GM13976 (cell line): Measurements from ENCODE around the gene SLC12A7.
A peak's percentile ranks its signal among the peaks of the same experiment; 100 is the strongest.

Source experiments
- DNase-seq: peaks from one replicate; pipeline ENCODE4 v3.0.0; 2012; ENCODE audit warnings: low spot score
- in situ Hi-C: fragments of 300-500 bp; cut with MboI; formaldehyde crosslinking; loops from one replicate; pipeline ENCODE4 v1.12.0; 2022; ENCODE audit warnings: low sequenced_read_pairs, mixed read lengths, inconsistent platforms; ENCODE audit not compliant: unreplicated experiment
- TF ChIP-seq, protein P1 (sequence below): IDR thresholded peaks from 2 replicates; pipeline ENCODE4 v1.5.1; 2012; ENCODE audit warnings: borderline replicate concordance, mild to moderate bottlenecking; ENCODE audit not compliant: insufficient read depth; ENCODE audit errors: extremely low read depth, missing control alignments, control extremely low read depth

SLC12A7 gene

GRCh38 chr5:1108865-1109174, 3.0 kb downstream of the SLC12A7 start:
- in situ Hi-C loops = no loop called here
- TF ChIP-seq, protein P1, sequence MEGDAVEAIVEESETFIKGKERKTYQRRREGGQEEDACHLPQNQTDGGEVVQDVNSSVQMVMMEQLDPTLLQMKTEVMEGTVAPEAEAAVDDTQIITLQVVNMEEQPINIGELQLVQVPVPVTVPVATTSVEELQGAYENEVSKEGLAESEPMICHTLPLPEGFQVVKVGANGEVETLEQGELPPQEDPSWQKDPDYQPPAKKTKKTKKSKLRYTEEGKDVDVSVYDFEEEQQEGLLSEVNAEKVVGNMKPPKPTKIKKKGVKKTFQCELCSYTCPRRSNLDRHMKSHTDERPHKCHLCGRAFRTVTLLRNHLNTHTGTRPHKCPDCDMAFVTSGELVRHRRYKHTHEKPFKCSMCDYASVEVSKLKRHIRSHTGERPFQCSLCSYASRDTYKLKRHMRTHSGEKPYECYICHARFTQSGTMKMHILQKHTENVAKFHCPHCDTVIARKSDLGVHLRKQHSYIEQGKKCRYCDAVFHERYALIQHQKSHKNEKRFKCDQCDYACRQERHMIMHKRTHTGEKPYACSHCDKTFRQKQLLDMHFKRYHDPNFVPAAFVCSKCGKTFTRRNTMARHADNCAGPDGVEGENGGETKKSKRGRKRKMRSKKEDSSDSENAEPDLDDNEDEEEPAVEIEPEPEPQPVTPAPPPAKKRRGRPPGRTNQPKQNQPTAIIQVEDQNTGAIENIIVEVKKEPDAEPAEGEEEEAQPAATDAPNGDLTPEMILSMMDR = no peak

DNA sequence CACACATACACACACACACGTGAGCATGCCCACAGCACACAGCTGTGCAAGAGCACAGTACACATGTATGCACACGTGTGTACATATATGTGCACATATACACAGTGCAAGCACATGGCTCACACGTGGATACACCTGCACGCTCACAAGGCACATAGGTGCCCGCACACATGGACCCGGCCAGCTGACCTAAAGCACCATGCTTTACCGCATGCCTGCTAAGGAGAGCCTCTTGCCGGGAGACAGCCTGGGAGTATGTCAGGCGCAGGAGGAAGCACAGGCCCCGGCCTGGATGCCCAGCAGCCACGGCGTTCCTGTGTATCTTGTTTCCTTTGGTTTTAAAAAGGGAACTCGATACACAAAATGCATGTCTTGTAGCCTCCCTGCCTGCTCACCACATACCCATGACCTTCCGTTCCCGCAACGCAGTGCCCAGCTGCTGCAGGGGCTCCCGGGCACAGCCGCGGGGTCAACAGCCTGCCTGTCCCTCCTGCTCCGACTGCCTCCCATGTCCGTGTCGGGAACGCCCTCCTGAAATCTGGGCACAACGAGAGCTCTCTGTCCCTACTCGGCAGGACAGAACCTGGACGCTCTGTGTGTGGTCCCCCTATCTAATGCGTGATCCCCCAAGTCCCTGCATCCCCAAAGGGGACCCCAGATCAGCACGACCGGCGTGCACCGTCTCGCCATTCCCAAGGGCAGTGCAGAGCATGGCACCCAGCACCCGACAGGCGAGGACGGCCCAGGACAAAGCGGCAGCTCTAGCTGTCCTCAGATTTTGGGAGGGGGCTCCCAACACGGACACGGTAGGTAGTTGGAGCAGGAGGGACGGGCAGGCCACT, 3.6 kb downstream of the SLC12A7 start:
- in situ Hi-C loops = no loop called here
- TF ChIP-seq, protein P1 = no peak
- no peak for DNase-seq

More at GRCh38 chr5:1108865-1109174, 3.0 kb downstream of the SLC12A7 start:
- no peak for DNase-seq

- TF ChIP-seq, protein P1 = no peak
- in situ Hi-C loops = no loop called here
- DNase-seq = no peak
Observed at GRCh38 chr5:1107167-1108022, 4.5 kb downstream of the SLC12A7 start.

DNA sequence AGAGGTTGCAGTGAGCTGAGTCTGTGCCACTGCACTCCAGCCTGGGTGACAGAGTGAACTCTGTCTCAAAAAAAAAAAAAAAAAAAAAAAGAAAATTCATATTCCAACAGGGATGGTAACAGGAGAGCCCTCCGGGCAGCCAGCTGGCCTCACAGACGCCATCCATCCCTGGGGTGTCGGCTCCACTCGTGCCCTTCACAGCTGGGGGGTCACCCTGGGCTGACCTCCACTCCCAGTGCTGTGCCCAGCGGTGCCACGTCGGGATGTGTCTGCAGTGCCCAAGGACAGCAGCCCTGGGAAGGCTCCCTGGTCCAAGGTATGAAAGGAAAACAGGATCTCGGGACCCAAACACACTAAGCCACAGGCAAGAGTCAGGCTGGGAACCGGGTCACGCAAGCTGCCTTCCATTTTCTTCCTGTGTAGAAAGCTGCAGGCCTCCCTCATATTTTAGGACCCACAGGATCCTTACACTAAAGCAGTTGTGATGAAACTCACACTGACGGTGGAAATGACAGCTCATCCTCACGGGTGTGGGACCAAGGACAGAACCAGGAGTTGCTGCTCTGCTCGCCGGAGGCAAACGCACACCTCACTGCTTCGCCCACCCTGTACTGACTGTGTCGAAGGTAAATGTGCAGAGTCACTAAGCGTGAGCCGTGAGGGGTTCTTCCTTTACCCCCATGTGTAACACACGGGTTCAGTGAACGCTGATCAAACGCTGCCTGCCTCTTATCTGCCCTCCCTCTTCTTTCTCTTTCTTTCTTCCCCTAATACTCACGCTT, 5.3 kb downstream of the SLC12A7 start:
- DNase-seq = no peak
- in situ Hi-C loops = no loop called here
- TF ChIP-seq, protein P1 = no peak

GRCh38 chr5:1105350-1106265, 6.3 kb downstream of the SLC12A7 start:
- in situ Hi-C loops = no loop called here
- TF ChIP-seq, protein P1 = no peak

More at GRCh38 chr5:1105350-1106265, 6.3 kb downstream of the SLC12A7 start:
- DNase-seq = peak; percentile 78
